Mesenteric fat pad (tissue), 1 donor: ENCODE data around the gene NPC1. TPM values are rescaled to one million over a fixed set of nuclear protein-coding genes. Genes with fewer than 3 reads are reported as not detected.

ENCODE experiments used
- DNase-seq: peaks from one replicate; pipeline ENCODE4 v3.0.0-alpha.2; 2020; ENCODE audit warnings: low spot score
- total RNA-seq: library from RNA; stranded (reverse); fragmentation: NEBNext Ultra II Directional; extraction: Animal tissue kit (Norgen Biotek cat#: 25700); gene quantifications from one replicate; pipeline ENCODE4 v1.2.1, GENCODE V29; 2021
- donor health status: DM: yes; HTN: yes; CAD: no.

Gene NPC1
- total RNA-seq, 1 donor from 2014 or later = 59.3 TPM

GRCh38 chr18:23609390-23610023 is 23.2 kb upstream of the NPC1 start:
- no peak for DNase-seq

DNA sequence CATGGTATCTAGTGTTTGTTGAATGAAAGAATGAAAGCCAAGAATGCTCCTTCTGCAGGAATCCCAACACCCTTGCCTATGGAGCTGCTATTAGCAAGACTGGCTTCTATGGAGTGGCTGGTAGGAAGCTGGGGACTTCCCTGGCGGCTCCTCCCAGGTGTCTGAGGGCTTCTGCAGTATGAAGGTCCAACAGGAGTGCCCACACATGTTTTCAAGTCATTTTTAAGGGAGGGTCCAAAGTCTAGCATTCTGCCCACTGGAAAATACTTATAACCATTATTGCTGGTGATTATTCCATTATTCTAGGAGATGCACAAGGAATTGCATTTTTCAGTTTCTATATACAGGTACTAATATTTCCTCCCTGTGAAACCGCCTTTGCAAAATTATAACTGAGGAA is 21.9 kb upstream of the NPC1 start:
- DNase-seq = no peak

- no peak for DNase-seq
These were observed 19.6 kb upstream of the NPC1 start for GRCh38 chr18:23605941-23606340.

DNA sequence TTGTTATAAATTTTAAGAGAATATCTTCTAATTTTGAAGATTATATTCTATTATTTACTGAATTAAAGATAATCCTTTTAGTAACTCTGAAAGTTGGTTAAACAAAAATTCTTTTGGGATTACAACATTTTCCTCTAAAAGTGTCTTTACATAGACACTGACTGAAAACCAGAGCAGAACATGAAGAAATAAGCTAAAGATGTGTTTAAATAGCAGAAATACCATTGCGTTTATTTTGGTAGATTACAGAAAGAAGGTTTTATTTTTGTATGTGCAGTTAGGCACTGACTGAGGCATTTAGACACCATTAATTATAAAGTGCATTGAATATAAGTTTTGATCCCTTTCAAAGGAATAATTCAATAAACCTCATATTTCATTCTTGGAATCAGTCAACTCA is 13.5 kb upstream of the NPC1 start:
- no peak for DNase-seq

- DNase-seq = no peak
These were observed 9.9 kb upstream of the NPC1 start for GRCh38 chr18:23596183-23596582.

- DNase-seq = no peak
These were observed 9.3 kb upstream of the NPC1 start for GRCh38 chr18:23595591-23595990.

GRCh38 chr18:23593720-23594119 is 7.4 kb upstream of the NPC1 start:
- DNase-seq = no peak

DNA sequence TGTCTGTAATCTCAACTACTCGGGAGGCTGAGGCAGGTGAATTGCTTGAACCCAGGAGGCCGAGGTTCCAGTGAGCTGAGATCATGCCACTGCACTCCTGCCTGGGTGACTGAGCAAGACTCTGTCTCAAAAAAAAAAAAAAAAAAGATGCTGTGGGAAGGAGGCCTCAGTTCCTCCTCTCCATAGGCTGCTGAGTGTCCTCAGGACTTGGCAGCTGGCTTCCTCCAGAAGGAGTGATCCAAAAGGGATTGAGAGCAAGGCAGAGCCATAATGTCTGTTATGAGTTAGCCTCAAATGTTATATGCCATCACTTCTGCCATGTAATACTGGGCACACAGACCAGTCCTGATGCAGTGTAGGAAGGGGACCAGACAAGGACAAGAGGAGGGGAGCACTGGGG is 6.6 kb upstream of the NPC1 start:
- no peak for DNase-seq

DNA sequence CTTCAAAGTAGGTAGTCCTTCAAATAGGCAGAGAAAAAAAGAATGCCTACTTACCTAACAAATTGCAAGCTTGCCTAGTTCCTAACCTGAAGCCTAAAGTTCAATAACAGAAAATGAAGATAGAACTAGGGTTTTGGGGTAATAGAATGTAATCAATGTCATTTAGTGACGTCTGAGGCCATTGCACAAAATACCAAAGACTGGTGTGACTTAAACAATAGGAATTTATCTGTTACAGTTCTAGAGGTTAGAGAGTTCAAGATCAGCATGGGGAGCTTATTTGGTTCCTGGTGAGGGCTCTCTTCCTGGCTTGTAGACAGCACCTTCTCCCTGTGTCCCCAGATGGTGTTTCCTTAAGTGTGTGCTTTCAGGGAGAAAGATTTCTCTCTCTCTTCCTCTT is 4.7 kb upstream of the NPC1 start:
- DNase-seq = no peak

DNA sequence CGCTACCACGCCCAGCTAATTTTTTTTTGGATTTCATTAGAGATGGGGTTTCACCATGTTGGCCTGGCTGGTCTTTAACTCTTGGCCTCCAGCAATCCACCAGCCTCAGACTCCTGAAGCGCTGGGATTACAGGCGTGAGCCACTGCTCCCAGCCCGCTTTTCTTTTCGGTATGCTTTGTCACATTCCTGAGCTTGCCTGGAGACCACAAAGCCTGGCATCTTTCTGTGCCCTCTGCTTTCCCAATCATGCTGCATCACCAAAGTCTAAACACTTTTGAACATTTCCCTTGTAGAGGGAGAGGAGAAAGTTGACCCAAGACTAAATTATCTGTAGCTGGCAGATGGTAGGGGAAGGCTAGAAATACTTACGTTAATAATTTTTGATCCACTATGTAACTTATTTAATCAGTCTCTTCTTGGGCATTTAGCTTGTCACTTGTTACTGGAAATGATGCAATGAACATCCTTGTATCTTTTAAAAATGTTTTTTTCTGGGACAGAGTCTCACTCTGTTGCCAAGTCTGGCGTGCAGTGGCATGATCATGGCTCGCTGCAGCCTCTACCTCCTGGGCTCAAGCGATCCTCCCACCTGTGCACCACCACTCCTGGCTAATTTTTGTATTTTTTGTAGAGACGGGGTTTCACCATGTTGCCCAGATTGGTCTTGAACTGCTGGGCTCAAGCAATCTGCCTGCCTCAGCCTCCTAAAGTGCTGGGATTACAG is 2.7 kb upstream of the NPC1 start:
- no peak for DNase-seq

- no peak for DNase-seq
These were observed 925 bp upstream of the NPC1 start for GRCh38 chr18:23587220-23587642.

DNA sequence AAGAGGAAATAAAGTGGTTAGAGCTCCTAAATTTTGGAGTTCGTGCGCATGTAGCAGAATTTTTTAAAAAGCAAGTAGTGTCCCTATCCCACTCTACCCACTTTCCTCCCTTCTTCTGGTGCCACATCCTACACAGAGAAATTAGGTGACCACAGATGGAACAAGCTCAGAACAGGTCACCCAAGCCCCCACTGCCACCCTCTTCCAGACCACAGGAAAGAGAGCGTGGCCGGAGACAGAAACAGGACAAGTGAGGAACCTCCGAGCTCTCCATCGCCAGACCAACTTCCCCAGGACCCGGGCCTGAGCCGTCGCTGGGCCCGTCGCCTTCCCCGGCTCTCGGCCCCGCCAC is 433 bp downstream of the NPC1 start:
- DNase-seq = no peak

DNA sequence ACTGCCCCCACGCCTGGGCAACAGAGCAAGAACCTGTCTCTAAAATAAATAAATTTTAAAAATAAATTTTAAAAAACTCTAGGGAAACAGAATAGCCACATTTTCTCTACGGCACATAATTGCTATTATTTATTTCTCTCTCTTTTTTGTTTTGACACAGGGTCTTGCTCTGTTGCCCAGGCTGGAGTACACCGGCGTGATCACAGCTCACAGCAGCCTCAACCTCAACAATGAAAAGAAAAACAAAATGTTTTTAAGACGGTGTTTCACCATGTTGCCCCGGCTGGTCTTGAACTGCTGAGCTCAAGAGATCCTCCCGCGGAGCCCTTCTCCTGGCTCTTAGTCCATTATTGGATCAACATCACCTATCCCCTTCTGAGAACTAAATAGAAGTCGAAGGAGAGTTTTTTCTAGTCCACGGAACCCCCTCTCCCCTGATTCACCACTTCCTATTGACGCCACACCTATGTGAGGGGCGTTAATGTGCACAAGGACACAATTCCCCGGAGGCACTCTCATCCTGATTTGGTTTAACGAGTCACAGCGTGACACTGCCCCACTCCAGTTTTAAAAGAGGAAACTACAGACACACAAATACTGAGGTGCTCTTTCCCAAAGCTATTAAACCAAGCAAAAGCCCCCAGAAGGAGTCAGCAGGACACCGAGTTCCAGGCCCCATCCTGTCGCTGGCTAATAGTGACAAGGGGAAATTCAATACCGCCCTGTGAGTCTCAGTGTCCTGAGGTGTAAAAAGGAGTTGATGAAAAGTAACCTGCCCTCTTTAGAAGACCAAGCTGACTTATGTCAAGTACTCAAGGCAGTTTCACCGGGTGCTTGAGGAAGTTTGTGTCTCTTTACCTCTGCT is 1.1 kb downstream of the NPC1 start:
- no peak for DNase-seq

DNA sequence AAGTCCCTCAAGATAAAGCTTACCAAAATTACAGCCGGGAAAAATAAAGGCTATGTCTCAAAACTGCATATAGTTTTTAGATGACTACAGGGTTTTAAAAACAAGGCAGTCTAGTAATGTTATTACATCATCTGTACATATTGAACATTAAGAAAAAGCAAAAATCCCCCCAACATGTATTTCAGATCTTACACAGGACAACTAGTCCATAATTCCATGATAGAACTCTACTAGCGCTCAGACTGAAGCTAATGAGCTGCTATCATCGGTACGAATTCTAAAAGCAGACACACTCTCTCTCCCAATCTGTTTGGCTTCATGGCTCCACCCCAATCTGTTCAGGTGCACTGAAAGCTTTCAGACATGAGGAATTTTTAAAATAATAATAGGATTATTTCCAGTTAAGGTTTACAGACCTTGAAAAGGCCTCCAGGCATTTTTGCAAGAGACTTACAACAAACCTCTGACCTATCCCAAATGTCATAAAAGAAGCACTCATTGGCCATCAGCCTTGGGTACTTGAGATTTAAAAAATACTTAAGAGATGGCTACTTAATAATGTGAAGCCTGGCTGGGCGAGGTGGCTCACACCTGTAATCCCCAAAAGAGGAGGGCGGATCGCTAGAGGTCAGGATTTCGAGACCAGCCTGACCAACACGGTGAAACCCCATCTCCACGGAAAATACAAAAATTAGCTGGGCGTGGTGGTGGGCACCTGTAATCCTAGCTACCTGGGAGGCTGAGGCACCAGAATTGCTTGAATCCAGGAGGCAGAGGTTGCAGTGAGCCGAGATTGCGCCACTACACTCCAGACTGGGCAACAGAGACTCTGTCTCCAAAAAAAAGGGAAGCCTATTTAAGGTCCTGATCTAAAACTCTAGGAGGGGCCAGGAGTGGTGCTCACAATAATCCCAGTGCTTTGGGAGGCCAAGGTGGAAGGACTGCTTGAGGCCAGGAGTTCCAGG is 2.0 kb downstream of the NPC1 start:
- DNase-seq = no peak

DNA sequence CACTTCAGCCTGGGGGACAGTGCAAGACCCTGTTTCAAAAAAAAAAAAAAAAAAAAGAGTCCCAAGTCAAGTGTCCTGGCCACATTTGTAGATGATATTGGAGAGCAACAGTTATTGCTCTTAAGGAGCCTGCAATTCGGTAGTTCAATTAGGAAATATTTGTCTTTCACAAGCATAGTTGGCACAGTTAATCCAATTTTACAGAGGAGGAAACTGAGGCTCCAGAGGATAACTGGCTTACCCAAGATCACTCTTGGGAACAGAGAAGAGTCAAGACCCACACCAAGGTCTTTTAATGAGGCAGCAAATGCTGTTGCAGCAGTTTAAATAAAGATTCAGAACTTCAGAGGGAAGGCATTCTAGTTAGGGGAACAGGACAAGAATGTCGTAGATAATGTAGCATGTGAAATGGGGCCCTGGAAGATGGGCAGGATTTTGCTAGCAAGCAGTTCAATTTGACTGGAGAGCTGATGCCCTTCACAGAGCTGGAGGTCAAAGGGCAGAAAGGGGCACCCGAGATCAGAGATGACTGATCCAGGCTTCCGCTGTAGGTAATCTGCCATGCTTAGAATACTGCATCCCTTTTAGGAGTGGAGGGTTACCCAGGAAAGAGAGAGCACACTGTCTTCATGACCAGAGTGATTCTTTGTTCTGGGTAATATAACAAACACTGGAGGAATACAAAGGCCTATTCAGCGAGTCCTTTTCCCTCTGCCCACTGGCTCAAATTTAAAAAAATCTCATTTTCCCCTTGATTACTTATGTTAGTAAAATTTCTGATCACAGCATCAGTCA is 3.0 kb downstream of the NPC1 start:
- DNase-seq = no peak

- DNase-seq = no peak
These were observed 5.5 kb downstream of the NPC1 start for GRCh38 chr18:23580677-23581367.

GRCh38 chr18:23578891-23579653 is 7.2 kb downstream of the NPC1 start:
- DNase-seq = no peak

DNA sequence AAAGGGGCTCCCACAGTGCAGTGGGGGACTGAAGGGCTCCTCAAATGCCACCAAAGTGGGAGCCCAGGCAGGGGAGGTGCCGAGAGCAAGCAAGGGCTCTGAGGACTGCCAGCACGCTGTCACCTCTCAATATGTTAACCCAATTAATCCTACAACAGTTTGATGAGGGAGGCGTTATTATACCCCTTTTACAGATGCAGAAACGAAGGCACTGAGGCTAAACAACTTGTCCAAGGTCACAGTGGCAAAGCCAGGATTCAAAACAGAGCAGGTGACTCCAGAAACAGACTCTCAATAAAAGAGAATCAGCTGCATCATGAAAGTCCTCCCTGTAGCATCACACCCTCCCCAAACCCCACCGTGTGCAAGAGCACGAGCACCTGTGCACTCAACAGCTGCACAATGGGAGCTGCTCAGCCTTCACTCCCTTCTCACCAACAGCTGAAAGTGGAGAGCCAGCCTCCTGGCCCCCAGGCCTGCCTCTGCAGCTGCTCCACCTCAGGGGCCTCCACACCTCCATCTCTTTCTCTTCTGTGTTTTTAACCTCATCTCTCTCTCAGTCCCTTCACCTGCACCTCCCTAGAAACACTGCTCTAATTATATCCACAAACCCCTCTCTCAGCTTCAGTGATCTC is 8.1 kb downstream of the NPC1 start:
- DNase-seq = no peak
